B cell (primary cell): ENCODE measurements around the gene ARPC1A.

Experiments
- CTCF ChIP-seq: fragments of 200-600 bp; IDR thresholded peaks from one replicate; pipeline ENCODE4 v1.8.0; 2022; ENCODE audit warnings: antibody characterized with exemption, mild to moderate bottlenecking
- EZH2 ChIP-seq: IDR thresholded peaks from 2 replicates; pipeline ENCODE4 v1.6.1; 2012; ENCODE audit warnings: borderline replicate concordance, low read depth, mild to moderate bottlenecking, moderate library complexity, low read length; ENCODE audit not compliant: insufficient read depth, poor library complexity, severe bottlenecking

- no peak for TF ChIP-seq CTCF
- no peak for TF ChIP-seq EZH2
Observed at GRCh38 chr7:99409806-99410205, 84.1 kb downstream of the ARPC1A start.
